GM15510 (cell line): Measurements from ENCODE around the gene PRTN3.

ENCODE experiments used
- POLR2A ChIP-seq: IDR thresholded peaks from 3 replicates; pipeline ENCODE4 v1.6.1; 2011; ENCODE audit warnings: borderline replicate concordance; ENCODE audit not compliant: insufficient read length; ENCODE audit errors: extremely low read depth

The PRTN3 gene

DNA sequence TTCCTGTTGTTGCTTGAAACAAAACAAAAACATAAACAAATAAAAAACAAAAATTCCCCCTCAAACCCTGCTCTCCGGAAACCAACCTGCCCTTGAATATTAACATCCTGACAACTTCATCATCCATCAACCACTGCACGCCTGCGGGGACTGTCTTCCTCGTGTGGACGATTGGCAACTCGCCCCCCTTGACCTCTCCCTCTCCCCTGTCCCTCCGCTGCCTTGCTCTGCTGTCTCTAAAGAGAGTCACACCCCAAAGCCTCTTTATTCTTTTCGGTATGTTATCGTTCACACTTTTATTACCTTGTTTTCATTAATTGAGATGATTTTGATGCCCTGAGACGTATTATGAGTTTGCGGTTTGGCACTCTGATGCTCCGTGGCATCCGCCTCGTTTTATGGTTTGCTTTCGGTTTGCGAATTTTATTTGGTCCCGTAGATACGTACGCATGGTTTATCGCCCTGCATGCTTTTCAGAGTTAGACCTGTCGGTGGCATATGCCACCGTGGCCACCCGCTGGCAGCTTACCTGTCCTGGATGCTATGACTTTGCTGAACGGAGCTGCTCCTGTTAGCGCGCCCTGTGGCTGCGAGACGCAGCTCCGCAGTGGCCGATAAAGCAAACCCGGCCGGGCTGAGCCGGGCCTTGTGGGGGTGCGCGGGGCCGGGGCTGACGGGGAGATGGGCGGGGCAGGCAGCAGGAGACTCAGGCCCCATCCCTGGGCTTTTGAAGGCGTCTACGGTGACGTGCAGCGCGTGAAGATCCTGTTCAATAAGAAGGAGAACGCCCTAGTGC is 33.0 kb upstream of the PRTN3 start:
- no peak for TF ChIP-seq POLR2A

DNA sequence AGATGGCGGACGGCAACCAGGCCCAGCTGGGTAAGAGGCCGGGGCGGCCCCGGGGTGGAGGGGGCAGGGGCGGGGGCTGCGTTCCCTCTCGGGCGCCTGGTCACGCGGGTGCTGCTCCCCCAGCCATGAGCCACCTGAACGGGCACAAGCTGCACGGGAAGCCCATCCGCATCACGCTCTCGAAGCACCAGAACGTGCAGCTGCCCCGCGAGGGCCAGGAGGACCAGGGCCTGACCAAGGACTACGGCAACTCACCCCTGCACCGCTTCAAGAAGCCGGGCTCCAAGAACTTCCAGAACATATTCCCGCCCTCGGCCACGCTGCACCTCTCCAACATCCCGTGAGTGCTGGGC is 32.4 kb upstream of the PRTN3 start:
- TF ChIP-seq POLR2A = no peak

DNA sequence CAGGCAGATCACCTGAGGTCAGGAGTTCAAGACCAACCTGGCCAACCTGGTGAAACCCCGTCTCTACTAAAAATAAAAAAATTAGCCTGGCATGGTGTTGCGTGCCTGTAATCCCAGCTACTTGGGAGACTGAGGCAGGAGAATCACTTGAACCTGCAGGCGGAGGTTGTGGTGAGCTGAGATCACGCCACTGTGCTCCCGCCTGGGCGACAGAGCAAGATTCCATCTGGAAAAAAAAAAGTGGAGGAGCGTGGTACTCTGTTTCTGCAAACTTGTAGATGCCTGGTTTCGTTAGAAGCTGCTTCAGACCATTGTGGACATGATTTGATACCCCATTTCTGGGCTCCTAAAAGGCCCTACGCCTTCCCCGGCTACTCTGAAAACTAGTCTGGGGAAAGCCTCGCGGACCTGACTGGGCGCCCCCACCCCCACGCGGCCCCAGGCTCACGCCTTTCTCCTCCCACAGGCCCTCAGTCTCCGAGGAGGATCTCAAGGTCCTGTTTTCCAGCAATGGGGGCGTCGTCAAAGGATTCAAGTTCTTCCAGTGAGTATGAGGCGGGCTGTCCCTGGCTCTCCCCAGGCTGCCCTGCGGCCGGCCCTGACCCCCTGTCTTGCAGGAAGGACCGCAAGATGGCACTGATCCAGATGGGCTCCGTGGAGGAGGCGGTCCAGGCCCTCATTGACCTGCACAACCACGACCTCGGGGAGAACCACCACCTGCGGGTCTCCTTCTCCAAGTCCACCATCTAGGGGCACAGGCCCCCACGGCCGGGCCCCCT is 30.5 kb upstream of the PRTN3 start:
- no peak for TF ChIP-seq POLR2A

- no peak for TF ChIP-seq POLR2A
These were observed 29.8 kb upstream of the PRTN3 start for GRCh38 chr19:810883-811489.

DNA sequence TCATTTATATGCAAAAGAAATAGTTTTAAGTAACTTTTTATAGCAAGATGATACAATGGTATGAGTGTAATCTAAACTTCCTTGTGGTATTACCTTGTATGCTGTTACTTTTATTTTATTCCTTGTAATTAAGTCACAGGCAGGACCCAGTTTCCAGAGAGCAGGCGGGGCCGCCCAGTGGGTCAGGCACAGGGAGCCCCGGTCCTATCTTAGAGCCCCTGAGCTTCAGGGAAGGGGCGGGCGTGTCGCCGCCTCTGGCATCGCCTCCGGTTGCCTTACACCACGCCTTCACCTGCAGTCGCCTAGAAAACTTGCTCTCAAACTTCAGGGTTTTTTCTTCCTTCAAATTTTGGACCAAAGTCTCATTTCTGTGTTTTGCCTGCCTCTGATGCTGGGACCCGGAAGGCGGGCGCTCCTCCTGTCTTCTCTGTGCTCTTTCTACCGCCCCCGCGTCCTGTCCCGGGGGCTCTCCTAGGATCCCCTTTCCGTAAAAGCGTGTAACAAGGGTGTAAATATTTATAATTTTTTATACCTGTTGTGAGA is 29.2 kb upstream of the PRTN3 start:
- TF ChIP-seq POLR2A = no peak

- no peak for TF ChIP-seq POLR2A
These were observed 28.6 kb upstream of the PRTN3 start for GRCh38 chr19:812049-812746.

GRCh38 chr19:812747-813218 is 28.0 kb upstream of the PRTN3 start:
- no peak for TF ChIP-seq POLR2A

GRCh38 chr19:813219-814151 is 27.3 kb upstream of the PRTN3 start:
- TF ChIP-seq POLR2A = peak; percentile 8

DNA sequence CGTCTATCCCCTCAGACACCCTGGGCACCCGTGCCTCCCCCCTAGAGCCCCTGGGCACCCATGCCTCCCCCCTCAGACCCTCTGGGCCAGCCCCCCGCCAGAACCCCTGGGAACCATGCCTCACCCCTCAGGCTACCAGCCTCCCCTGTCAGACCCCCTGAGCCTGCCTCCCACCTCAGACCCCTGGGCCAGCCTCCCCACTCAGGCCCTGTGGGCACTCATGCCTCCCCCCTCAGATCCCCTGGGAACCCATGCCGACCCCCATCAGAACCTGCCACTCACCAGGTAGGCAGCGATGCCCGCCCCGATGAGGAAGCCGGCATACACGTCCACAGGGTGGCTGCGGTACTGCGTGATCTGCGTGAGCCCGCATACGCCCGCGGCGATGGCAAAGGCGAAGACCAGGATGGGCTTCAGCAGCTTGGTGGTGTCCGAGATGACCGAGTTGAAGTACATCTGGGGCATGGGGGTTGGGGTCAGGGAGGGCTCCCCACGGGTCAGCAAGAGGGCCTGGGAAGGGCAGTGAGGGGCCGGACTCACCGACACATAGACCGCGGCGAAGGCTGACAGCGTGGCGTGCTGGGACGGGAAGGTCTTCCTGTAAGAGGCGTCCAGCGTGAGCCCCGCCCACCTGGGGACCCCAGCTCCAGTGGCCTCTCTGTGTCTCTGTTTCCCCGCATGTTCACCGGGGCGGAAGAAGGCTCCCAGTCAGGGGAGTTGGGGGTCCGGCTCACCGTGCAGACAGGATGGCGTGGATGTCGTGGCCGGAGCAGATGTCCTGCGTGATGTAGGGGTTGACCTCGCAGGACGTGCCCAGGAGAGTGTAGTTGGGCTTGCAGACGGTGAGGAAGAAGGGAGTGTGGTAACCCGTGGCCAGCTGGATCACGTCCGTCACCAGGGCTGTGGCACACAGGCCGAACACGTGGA is 26.4 kb upstream of the PRTN3 start:
- no peak for TF ChIP-seq POLR2A

GRCh38 chr19:815079-815774 is 25.6 kb upstream of the PRTN3 start:
- TF ChIP-seq POLR2A = no peak

DNA sequence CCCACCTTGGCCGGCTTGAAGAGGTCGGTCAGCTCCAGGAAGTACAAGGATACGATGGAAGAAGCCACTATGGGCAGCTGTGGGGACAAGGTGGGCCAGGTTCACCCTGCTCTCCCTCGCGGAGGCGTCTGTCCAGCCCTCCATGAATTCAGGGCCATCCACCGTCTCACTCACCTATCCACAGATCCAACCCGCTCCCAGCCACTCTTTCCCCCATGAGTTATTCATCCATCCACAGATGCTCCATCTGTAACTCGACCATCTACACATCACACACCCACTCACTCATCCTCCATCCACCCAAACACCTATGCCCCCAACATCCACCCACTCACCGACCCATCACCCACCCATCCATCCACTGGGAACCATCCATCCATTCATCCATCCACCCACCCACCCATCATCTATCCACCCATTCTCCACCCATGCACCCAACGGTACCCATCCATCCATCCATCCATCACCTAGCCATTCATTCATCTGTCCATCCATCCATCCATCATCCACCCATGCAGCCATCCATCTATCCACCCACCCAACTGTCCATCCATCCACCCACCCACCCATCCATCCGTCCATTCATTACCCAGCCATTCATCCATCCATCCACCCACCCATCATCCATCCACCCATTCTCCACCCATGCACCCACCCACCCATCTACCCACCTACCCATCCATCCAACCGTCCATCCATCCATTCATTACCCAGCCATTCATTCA is 24.9 kb upstream of the PRTN3 start:
- no peak for TF ChIP-seq POLR2A
